NCI-H69 (cell line): ENCODE data around the gene VWF.
A peak's percentile ranks its signal among the peaks of the same experiment; 100 is the strongest.
"Not testable (repeated sequence)": the region's sequence is repeated elsewhere in the genome, so short reads cannot be mapped to it uniquely, and the experiment has no call there.

Source experiments
- DNase-seq: peaks from one replicate; lab custom pipeline; 2025; lab: John Stamatoyannopoulos, UW

VWF gene

GRCh38 chr12:6033546-6033945, 90.9 kb downstream of the VWF start:
- no peak for DNase-seq

GRCh38 chr12:6032726-6033125, 91.7 kb downstream of the VWF start:
- DNase-seq, result no peak

- peak; percentile 10 for DNase-seq
These were observed 93.5 kb downstream of the VWF start for GRCh38 chr12:6031001-6031400.

GRCh38 chr12:6030081-6030480, 94.4 kb downstream of the VWF start:
- no peak for DNase-seq

- no peak for DNase-seq
These were observed 95.1 kb downstream of the VWF start for GRCh38 chr12:6029401-6029800.

- DNase-seq, result no peak
These were observed 97.5 kb downstream of the VWF start for GRCh38 chr12:6026998-6027397.

GRCh38 chr12:6025703-6026298, 98.7 kb downstream of the VWF start:
- DNase-seq, result not testable (repeated sequence)

GRCh38 chr12:6024066-6024465, 100.4 kb downstream of the VWF start:
- not testable (repeated sequence) for DNase-seq

GRCh38 chr12:6020930-6021329, 103.5 kb downstream of the VWF start:
- peak; percentile 92 for DNase-seq

- DNase-seq, result peak; percentile 74
These were observed 104.0 kb downstream of the VWF start for GRCh38 chr12:6020511-6020910.

- DNase-seq, result not testable (repeated sequence)
These were observed 105.2 kb downstream of the VWF start for GRCh38 chr12:6019256-6019655.

GRCh38 chr12:6018265-6018664, 106.2 kb downstream of the VWF start:
- DNase-seq, result no peak

GRCh38 chr12:6016756-6017155, 107.7 kb downstream of the VWF start:
- no peak for DNase-seq

GRCh38 chr12:6016004-6016403, 108.5 kb downstream of the VWF start:
- not testable (repeated sequence) for DNase-seq

- DNase-seq, result not testable (repeated sequence)
These were observed 109.2 kb downstream of the VWF start for GRCh38 chr12:6015271-6015670.

GRCh38 chr12:6010631-6011350, 113.7 kb downstream of the VWF start:
- not testable (repeated sequence) for DNase-seq

- no peak for DNase-seq
These were observed 127.2 kb downstream of the VWF start for GRCh38 chr12:5997260-5997659.

GRCh38 chr12:5996459-5996858, 128.0 kb downstream of the VWF start:
- DNase-seq, result no peak

GRCh38 chr12:5989621-5990020, 134.8 kb downstream of the VWF start:
- no peak for DNase-seq

GRCh38 chr12:5988659-5989116, 135.8 kb downstream of the VWF start:
- peak; percentile 77 for DNase-seq

- DNase-seq, result peak; percentile 67
These were observed 136.4 kb downstream of the VWF start for GRCh38 chr12:5988088-5988487.

- no peak for DNase-seq
These were observed 136.9 kb downstream of the VWF start for GRCh38 chr12:5987573-5987972.

GRCh38 chr12:5985471-5985870, 139.0 kb downstream of the VWF start:
- no peak for DNase-seq

GRCh38 chr12:5984873-5985272, 139.6 kb downstream of the VWF start:
- DNase-seq, result no peak
